ENCODE measurements around the gene MS4A4A. TPM values are rescaled to one million over a fixed set of nuclear protein-coding genes. Genes with fewer than 3 reads are reported as not detected.
A peak's percentile ranks its signal among the peaks of the same experiment; 100 is the strongest.

Gene MS4A4A
- total RNA-seq (2022) (not detected in 2 replicates), Bru-seq, nascent RNA (percentile 5 among the genes with signal in this experiment), BruChase-seq, experiment 1, labeled RNA remaining after a 2-hour chase (percentile 6 among the genes with signal in this experiment), BruChase-seq, experiment 2, labeled RNA remaining after a 6-hour chase (percentile 3 among the genes with signal in this experiment)
- long read RNA-seq: 0 reads

DNA sequence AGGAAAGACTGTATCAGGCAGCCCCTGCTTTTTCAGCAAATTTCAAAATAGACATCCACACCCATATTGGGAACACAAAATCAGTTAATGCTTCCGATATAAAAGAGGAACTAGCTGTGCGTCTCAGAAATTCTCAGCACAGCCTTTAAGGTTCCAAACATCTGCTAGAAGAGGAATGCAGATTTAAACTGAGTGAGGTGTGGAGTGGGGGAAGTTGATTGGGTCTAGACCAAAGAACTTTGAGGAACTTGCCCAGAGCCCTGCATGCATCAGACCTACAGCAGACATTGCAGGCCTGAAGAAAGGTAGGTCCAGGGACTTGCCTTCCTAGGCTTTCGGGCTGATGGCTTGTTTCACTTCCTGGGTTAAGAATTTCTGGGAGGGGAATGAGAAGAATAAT is at the start of gene MS4A4A:
TSS of gene MS4A4A (plus strand) at position 255 of the 400 bp plus-strand sequence. CDS start at position 265, 10 bp downstream.
- Histone ChIP-seq H3K27me3 (replicated peaks; ENCODE audit: control insufficient read depth, insufficient read depth, low read length) (no peaks in the 10 kb centered on the region), H3K4me1 (no peaks in the 10 kb centered on the region), H3K9me3 (no peaks in the 10 kb centered on the region), H3K4me3 (ENCODE audit: low read depth, low read length) (no peak within 1 kb of the TSS), H3K36me3 (ENCODE audit: control insufficient read depth, insufficient read depth, low read length) (no peaks in the 10 kb centered on the region)
- POLR2A ChIA-PET: no interaction called here
- H3K36me3 Mint-ChIP-seq (ENCODE audit: insufficient read depth, unreplicated experiment): peaks cover 2% of the 10 kb centered on the region
- no peak within 1 kb of the TSS for H3K27ac Mint-ChIP-seq (ENCODE audit: unreplicated experiment)
- peaks cover 4% of the 10 kb centered on the region for H3K9me3 Mint-ChIP-seq (ENCODE audit: unreplicated experiment)
- H3K4me3 Mint-ChIP-seq (ENCODE audit: unreplicated experiment): no peak within 1 kb of the TSS
- intact Hi-C loops (cut with micrococcal nuclease; ENCODE audit: unreplicated experiment): no loop called here
- CTCF ChIA-PET: no interaction called here
- no peaks in the 10 kb centered on the region for H3K4me1 Mint-ChIP-seq (ENCODE audit: low read depth, unreplicated experiment)
- no peaks in the 10 kb centered on the region for H3K27me3 Mint-ChIP-seq (ENCODE audit: insufficient read depth, unreplicated experiment)
- BruUV-seq (replicated peaks): no TSS peak
- no peak for DNase-seq
- TF ChIP-seq, protein P1, sequence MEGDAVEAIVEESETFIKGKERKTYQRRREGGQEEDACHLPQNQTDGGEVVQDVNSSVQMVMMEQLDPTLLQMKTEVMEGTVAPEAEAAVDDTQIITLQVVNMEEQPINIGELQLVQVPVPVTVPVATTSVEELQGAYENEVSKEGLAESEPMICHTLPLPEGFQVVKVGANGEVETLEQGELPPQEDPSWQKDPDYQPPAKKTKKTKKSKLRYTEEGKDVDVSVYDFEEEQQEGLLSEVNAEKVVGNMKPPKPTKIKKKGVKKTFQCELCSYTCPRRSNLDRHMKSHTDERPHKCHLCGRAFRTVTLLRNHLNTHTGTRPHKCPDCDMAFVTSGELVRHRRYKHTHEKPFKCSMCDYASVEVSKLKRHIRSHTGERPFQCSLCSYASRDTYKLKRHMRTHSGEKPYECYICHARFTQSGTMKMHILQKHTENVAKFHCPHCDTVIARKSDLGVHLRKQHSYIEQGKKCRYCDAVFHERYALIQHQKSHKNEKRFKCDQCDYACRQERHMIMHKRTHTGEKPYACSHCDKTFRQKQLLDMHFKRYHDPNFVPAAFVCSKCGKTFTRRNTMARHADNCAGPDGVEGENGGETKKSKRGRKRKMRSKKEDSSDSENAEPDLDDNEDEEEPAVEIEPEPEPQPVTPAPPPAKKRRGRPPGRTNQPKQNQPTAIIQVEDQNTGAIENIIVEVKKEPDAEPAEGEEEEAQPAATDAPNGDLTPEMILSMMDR (IDR thresholded peaks at IDR 0.05; ENCODE audit: insufficient read depth in 1 of 2, low read depth in 1 of 2, low read length in 1 of 2, severe bottlenecking in 1 of 2, unreplicated experiment in 1 of 2): no peak

DNA sequence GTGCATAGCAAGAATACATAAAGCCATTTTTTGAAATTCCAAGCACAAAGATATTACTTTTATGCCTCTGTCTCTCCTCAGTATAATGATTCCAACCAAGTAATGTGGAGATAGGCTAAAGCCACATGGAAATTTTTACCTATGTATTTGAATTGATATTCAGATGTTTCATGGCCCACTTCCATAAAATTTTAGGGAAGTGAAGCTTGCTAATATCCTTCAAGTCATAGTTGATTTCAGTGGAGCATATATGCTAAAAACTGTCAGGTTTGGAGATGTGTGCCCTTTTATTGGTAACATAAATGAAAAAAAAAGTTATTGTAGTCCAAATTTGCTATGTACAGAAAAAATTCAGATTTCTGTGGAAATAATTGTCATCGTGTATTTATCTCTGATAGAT is 49.8 kb upstream of the MS4A4A start:
- H3K27ac Mint-ChIP-seq (ENCODE audit: unreplicated experiment): no peak overlapping the region
- no peaks in the 10 kb centered on the region for H3K27me3 Mint-ChIP-seq (ENCODE audit: insufficient read depth, unreplicated experiment)
- CTCF ChIA-PET: no interaction called here
- Histone ChIP-seq H3K9me3 (no peaks in the 10 kb centered on the region), H3K36me3 (ENCODE audit: control insufficient read depth, insufficient read depth, low read length) (no peaks in the 10 kb centered on the region), H3K27me3 (replicated peaks; ENCODE audit: control insufficient read depth, insufficient read depth, low read length) (no peaks in the 10 kb centered on the region), H3K4me3 (ENCODE audit: low read depth, low read length) (no peak overlapping the region), H3K4me1 (no peaks in the 10 kb centered on the region; the same call in 1 of the 2 replicates)
- no TSS peak for BruUV-seq (replicated peaks)
- POLR2A ChIA-PET: no interaction called here
- TF ChIP-seq, protein P1 (IDR thresholded peaks at IDR 0.05; ENCODE audit: insufficient read depth in 1 of 2, low read depth in 1 of 2, low read length in 1 of 2, severe bottlenecking in 1 of 2, unreplicated experiment in 1 of 2): no peak
- H3K4me1 Mint-ChIP-seq (ENCODE audit: low read depth, unreplicated experiment): no peaks in the 10 kb centered on the region
- no peaks in the 10 kb centered on the region for H3K36me3 Mint-ChIP-seq (ENCODE audit: insufficient read depth, unreplicated experiment)
- H3K4me3 Mint-ChIP-seq (ENCODE audit: unreplicated experiment): no peak overlapping the region
- H3K9me3 Mint-ChIP-seq (ENCODE audit: unreplicated experiment): no peaks in the 10 kb centered on the region
- DNase-seq: no peak
- intact Hi-C loops (cut with micrococcal nuclease; ENCODE audit: unreplicated experiment): no loop called here

DNA sequence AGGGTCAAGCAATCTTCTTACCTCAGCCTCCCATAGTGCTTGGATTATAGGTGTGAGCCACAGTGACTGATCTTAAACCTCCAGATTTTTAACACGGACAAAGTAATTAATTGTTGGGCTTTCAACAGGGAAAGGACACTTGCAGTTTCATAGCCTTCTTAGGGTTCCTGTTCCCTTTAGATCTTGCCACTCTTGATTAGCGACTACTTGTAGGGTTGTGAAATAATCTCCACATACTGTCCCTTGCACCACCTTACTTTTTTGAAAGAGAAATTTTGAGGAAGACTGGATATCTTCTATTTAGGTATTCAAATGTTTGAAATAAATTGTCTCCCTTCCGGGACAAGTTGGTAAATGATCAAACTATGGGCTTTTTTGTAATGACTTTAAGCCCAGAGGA is 45.1 kb upstream of the MS4A4A start:
- Histone ChIP-seq H3K27me3 (replicated peaks; ENCODE audit: control insufficient read depth, insufficient read depth, low read length) (no peaks in the 10 kb centered on the region), H3K36me3 (ENCODE audit: control insufficient read depth, insufficient read depth, low read length) (no peaks in the 10 kb centered on the region), H3K4me1 (no peaks in the 10 kb centered on the region), H3K4me3 (ENCODE audit: low read depth, low read length) (no peak overlapping the region), H3K9me3 (no peaks in the 10 kb centered on the region)
- no TSS peak for BruUV-seq (replicated peaks)
- H3K27ac Mint-ChIP-seq (ENCODE audit: unreplicated experiment): no peak overlapping the region
- POLR2A ChIA-PET: no interaction called here
- H3K27me3 Mint-ChIP-seq (ENCODE audit: insufficient read depth, unreplicated experiment): peaks cover 13% of the 10 kb centered on the region
- no peaks in the 10 kb centered on the region for H3K4me1 Mint-ChIP-seq (ENCODE audit: low read depth, unreplicated experiment)
- H3K4me3 Mint-ChIP-seq (ENCODE audit: unreplicated experiment): no peak overlapping the region
- intact Hi-C loops (cut with micrococcal nuclease; ENCODE audit: unreplicated experiment): no loop called here
- no peaks in the 10 kb centered on the region for H3K36me3 Mint-ChIP-seq (ENCODE audit: insufficient read depth, unreplicated experiment)
- TF ChIP-seq, protein P1 (IDR thresholded peaks at IDR 0.05; ENCODE audit: insufficient read depth in 1 of 2, low read depth in 1 of 2, low read length in 1 of 2, severe bottlenecking in 1 of 2, unreplicated experiment in 1 of 2): no peak
- DNase-seq: no peak
- CTCF ChIA-PET: no interaction called here
- no peaks in the 10 kb centered on the region for H3K9me3 Mint-ChIP-seq (ENCODE audit: unreplicated experiment)

Data from Caco-2 (cell line).